ENCODE measurements around the gene PIM1.

DNA sequence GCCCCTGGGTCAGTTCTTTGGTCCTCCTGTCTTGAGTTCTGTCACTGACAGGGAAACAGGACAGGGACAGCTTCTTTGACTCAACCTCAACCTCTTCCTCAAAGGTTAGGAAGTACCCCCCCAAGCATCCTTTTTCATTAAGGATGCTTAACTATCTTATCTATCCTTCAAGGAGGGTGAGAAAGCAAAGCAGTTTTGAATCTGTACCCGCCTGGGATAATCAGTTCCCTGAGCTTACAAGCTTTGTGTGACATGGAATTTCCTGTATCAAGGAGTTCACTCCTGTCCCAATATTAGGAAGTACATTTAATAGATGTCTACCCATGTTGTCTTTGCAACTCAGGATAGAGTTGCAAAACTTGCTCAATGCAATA, 31.1 kb upstream of the PIM1 start:
- TF ChIP-seq, protein P1, sequence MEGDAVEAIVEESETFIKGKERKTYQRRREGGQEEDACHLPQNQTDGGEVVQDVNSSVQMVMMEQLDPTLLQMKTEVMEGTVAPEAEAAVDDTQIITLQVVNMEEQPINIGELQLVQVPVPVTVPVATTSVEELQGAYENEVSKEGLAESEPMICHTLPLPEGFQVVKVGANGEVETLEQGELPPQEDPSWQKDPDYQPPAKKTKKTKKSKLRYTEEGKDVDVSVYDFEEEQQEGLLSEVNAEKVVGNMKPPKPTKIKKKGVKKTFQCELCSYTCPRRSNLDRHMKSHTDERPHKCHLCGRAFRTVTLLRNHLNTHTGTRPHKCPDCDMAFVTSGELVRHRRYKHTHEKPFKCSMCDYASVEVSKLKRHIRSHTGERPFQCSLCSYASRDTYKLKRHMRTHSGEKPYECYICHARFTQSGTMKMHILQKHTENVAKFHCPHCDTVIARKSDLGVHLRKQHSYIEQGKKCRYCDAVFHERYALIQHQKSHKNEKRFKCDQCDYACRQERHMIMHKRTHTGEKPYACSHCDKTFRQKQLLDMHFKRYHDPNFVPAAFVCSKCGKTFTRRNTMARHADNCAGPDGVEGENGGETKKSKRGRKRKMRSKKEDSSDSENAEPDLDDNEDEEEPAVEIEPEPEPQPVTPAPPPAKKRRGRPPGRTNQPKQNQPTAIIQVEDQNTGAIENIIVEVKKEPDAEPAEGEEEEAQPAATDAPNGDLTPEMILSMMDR (conservative IDR thresholded peaks at IDR 0.05; ENCODE audit: low read length): no peak
- TF ChIP-seq EZH2phosphoT487 (IDR thresholded peaks at IDR 0.05; ENCODE audit: borderline replicate concordance): no peak

Data from Loucy (cell line).